ENCODE measurements around the gene SLC38A7. TPM values are rescaled to one million over a fixed set of nuclear protein-coding genes. Genes with fewer than 3 reads are reported as not detected.

SLC38A7 gene
- total RNA-seq, 4 donors from 2014 or later, result 17.2 to 33.8 (median 30.1) TPM

- Histone ChIP-seq H3K36me3 (no peaks in the 10 kb centered on the region), H3K4me3 (replicated peaks in 1 of 3) (no peak overlapping the region), H3K9me3 (no peaks in the 10 kb centered on the region), H3K27ac (no peak overlapping the region), H3K4me1 (peaks cover 12 to 13% of the 10 kb centered on the region in 2 donors), H3K27me3 (no peaks in the 10 kb centered on the region)
- intact Hi-C loops (cut with DNase I), result loop anchor here (5.0 kb wide), 1 partner anchor 44 kb away; no protein-coding TSS in a partner anchor
- no peak for DNase-seq
- WGBS, 2 donors, result 94 to 96% methylated on average over 11 of the region's 11 CpGs
- TF ChIP-seq, protein P1, sequence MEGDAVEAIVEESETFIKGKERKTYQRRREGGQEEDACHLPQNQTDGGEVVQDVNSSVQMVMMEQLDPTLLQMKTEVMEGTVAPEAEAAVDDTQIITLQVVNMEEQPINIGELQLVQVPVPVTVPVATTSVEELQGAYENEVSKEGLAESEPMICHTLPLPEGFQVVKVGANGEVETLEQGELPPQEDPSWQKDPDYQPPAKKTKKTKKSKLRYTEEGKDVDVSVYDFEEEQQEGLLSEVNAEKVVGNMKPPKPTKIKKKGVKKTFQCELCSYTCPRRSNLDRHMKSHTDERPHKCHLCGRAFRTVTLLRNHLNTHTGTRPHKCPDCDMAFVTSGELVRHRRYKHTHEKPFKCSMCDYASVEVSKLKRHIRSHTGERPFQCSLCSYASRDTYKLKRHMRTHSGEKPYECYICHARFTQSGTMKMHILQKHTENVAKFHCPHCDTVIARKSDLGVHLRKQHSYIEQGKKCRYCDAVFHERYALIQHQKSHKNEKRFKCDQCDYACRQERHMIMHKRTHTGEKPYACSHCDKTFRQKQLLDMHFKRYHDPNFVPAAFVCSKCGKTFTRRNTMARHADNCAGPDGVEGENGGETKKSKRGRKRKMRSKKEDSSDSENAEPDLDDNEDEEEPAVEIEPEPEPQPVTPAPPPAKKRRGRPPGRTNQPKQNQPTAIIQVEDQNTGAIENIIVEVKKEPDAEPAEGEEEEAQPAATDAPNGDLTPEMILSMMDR (IDR thresholded peaks at IDR 0.05), result no peak
- TF ChIP-seq POLR2A (IDR thresholded peaks at IDR 0.05), result no peak
These were observed 46.3 kb upstream of the SLC38A7 start for GRCh38 chr16:58730724-58731370.

DNA sequence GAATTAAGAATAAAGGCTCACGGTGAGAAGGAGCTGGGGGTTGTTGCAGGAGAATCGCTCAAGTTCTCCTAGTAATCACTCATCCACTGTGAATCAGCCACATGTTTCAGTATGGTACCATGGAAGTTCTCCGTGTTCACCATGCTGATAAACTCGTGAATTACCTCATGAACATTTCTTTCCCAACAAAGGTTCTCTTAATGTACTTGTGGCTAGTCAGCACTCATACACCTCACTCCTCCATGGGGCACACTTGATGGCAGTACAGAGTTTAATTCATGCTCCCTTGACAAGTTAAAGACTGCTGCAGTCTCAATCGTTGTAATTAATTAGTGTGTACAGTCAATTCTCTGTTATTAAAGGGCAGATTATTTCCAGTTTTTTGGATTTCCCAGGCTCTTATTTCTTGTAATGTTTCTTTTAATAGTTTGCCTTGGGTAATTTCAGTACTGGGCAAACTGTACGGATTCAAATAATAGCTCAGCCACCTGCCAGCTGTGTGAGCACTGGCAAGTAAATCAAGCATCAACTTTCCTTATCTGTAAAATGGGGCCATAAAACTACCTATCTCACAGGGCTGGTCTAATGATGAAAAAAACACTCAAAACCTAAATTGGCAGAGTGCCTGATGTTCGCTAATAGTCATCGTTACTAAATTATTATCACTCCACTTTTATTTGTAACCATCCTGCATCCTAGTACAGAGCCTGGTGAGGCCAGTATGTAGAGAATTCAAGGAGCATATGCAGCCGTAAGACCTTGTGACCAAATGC is 43.4 kb upstream of the SLC38A7 start:
- H3K4me3 ChIP-seq (replicated peaks in 1 of 3), result no peak overlapping the region
- peaks cover 0 to 6% of the 10 kb centered on the region in 2 donors for H3K36me3 ChIP-seq
- H3K27ac ChIP-seq, result no peak overlapping the region
- WGBS, 2 donors, result 91 to 92% methylated on average over 9 of the region's 9 CpGs
- H3K4me1 ChIP-seq, result peaks cover 6 to 12% of the 10 kb centered on the region in 2 donors
- intact Hi-C loops (cut with DNase I), result no loop called here
- TF ChIP-seq, protein P1 (IDR thresholded peaks at IDR 0.05), result no peak
- no peak for TF ChIP-seq POLR2A (IDR thresholded peaks at IDR 0.05)
- H3K9me3 ChIP-seq, result no peaks in the 10 kb centered on the region
- no peak for DNase-seq
- no peaks in the 10 kb centered on the region for H3K27me3 ChIP-seq

DNA sequence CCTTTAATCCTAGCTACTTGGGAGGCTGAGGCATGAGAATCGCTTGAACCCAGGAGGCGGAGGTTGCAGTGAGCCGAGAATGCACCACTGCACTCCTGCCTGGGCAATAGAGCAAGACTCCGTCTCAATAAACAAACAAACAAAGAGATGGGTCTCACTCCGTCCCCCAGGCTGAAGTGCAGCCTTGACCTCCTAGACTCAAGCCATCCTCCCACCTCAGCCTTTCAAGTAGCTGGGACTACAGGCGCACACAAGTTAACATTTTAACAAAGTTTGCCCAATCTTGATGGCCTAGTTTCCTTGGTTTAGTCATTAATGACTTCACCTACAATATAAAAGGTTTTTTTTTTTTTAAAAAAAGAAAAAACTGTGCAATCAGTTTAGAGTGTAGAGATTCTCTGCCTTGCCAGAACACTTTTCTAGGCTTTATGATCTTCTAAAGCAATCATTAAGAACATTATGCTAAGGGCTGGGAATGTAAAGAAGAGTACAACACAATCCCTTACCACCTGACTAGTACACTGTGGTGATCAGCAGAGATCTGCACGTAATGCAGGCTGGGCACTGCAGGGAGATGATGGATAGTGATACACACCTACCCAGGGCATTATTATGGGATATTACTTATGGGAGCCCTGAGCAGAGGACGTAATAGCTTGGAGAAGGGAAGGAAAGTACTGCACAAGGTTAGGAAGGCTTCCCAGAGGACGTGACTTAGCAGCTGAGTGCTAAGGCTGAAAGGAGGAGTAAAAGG is 42.6 kb upstream of the SLC38A7 start:
- H3K27me3 ChIP-seq, result no peaks in the 10 kb centered on the region
- peaks cover 0 to 5% of the 10 kb centered on the region in 2 donors for H3K4me1 ChIP-seq
- no peak overlapping the region for H3K27ac ChIP-seq
- H3K36me3 ChIP-seq, result peaks cover 0 to 10% of the 10 kb centered on the region in 2 donors
- 89 to 97% methylated on average over 9 of the region's 9 CpGs for WGBS, 2 donors
- no peaks in the 10 kb centered on the region for H3K9me3 ChIP-seq
- no peak overlapping the region for H3K4me3 ChIP-seq (replicated peaks in 1 of 3)
- TF ChIP-seq, protein P1 (IDR thresholded peaks at IDR 0.05), result no peak
- TF ChIP-seq POLR2A (IDR thresholded peaks at IDR 0.05), result no peak
- intact Hi-C loops (cut with DNase I), result no loop called here
- no peak for DNase-seq

DNA sequence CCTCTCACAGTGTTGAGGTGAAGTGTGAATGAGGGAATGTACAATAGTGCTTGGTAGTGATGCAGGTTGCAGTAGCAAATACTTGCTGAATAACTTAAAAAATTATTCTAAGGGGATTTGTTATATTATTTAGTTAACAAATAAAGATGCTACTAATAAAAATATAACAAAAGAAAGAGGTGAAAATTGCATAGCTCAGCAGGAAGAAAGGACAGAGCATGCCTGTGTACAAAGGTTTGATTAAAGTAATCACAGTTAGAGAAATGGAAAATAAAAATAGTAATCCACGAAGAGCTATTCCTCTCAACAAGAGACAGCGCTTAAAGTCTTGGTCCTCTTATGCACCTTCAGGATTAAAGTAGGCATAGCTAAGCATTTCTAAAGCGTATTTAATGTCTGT is 38.5 kb upstream of the SLC38A7 start:
- peaks cover 30 to 39% of the 10 kb centered on the region in 2 donors for H3K36me3 ChIP-seq
- 74 to 93% methylated on average over 3 of the region's 3 CpGs for WGBS, 2 donors
- H3K27me3 ChIP-seq, result no peaks in the 10 kb centered on the region
- H3K4me1 ChIP-seq, result no peaks in the 10 kb centered on the region
- no peak overlapping the region for H3K4me3 ChIP-seq (replicated peaks in 1 of 3)
- TF ChIP-seq, protein P1 (IDR thresholded peaks at IDR 0.05), result no peak
- TF ChIP-seq POLR2A (IDR thresholded peaks at IDR 0.05), result no peak
- DNase-seq, result no peak
- no peaks in the 10 kb centered on the region for H3K9me3 ChIP-seq
- no peak overlapping the region for H3K27ac ChIP-seq
- intact Hi-C loops (cut with DNase I), result no loop called here

All from thyroid gland (tissue), 4 donors.